Cardiac septum (tissue), 1 donor: ENCODE results near the gene EIF4G1. TPM values are rescaled to one million over a fixed set of nuclear protein-coding genes. Genes with fewer than 3 reads are reported as not detected.
"Not testable (repeated sequence)": the region's sequence is repeated elsewhere in the genome, so short reads cannot be mapped to it uniquely, and the experiment has no call there.

Source experiments
- DNase-seq: peaks from one replicate; pipeline ENCODE4 v3.0.0-alpha.2; 2020; ENCODE audit warnings: low spot score
- intact Hi-C: fragments of 100-400 bp; cut with DNase I; formaldehyde crosslinking; loops from one replicate; pipeline ENCODE4 v1.14.0; 2022
- total RNA-seq: library from RNA; stranded (reverse); fragmentation: NEBNext Ultra II Directional; extraction: Animal tissue kit (Norgen Biotek cat#: 25700); gene quantifications from one replicate; pipeline ENCODE4 v1.2.1, GENCODE V29; 2021
- donor health status: DM: no; HTN: no; CAD: no.

EIF4G1 gene
- total RNA-seq, 1 donor from 2014 or later, result 284 TPM

- intact Hi-C loops, result no loop called here
- no peak for DNase-seq
These were observed 18.1 kb downstream of the EIF4G1 start for GRCh38 chr3:184332370-184333090.

GRCh38 chr3:184333190-184333589, 18.8 kb downstream of the EIF4G1 start:
- no peak for DNase-seq
- intact Hi-C loops, result no loop called here

- intact Hi-C loops, result no loop called here
These were observed 19.3 kb downstream of the EIF4G1 start for GRCh38 chr3:184333700-184334099.

GRCh38 chr3:184334470-184335158, 20.2 kb downstream of the EIF4G1 start:
- intact Hi-C loops, result no loop called here
- DNase-seq, result no peak

More at GRCh38 chr3:184333700-184334099, 19.3 kb downstream of the EIF4G1 start:
- DNase-seq, result no peak

- intact Hi-C loops, result no loop called here
These were observed 20.9 kb downstream of the EIF4G1 start for GRCh38 chr3:184335291-184335660.

DNA sequence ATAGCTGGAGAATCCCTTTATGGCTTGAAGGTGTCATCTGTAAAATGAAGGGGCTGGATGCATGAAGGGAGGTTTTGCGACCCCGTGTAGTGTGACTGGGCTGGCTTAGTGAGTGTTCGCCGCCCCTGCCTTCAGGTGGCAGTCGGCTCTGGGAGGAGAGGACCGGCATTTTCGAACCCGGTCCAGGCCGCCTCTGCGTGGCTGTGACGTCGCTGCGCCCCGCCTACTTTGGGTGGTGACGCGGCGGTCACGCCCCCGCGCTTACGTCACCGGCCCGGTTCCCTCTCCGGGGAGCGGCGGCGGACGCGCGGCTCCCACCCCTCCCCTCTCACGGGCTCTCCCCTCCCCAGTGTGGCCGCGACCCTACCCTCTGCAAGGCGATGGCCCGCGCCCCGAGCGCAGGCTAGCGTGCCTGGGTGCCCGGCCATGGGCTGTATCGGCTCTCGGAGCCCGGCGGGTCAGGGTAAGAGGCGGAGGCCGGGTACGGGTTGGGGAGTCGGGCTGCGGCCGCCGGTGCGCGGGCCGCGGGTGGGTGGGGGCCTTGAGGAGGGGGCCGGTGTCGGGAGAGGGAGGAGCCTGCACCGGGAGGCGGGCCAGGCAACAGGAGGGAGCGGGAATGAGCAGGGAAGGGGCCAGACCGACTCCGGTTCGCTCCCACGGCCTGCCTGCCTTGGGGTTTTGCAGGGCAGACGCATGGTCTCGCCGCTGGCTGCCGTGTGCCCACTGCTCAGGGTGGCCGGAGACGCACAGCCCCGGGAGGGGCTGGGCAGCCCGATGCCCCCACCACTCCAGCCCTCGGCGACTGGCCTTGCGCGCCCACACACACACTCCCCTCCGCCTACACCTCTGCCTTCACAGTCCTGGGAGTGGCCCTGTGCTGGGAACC, 21.5 kb downstream of the EIF4G1 start:
- intact Hi-C loops, result loop anchor here (2.0 kb wide), 2 partner anchors 21 to 27 kb away; partner anchors contain the start of gene EIF4G1
- peak; percentile 95 for DNase-seq

More at GRCh38 chr3:184335291-184335660, 20.9 kb downstream of the EIF4G1 start:
- no peak for DNase-seq

- intact Hi-C loops, result loop anchor here (2.0 kb wide), 2 partner anchors 22 to 26 kb away; partner anchors contain the start of gene EIF4G1
- no peak for DNase-seq
These were observed 22.4 kb downstream of the EIF4G1 start for GRCh38 chr3:184336547-184337398.

DNA sequence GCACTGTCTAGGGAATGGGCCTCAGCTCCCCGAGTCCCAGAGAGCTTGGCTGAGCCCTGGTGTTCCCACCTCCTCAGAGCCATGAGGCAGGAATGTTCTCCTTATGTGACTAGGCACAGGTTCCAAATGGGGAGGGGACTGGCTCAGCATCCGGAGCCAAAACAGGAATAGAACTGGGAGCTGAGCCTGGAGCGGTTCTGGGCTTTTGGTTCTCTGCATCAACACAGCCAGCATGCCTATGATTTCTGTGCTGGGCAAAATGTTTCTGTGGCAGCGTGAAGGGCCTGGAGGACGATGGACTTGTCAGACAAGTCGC, 23.0 kb downstream of the EIF4G1 start, which contains the start of gene FAM131A:
FAM131A (plus strand) TSS at position 202 of the 316 bp plus-strand sequence; CDS start at position 233, 31 bp downstream.
- intact Hi-C loops, result loop anchor here (2.0 kb wide), 2 partner anchors 23 to 25 kb away; partner anchors contain the start of gene EIF4G1

DNA sequence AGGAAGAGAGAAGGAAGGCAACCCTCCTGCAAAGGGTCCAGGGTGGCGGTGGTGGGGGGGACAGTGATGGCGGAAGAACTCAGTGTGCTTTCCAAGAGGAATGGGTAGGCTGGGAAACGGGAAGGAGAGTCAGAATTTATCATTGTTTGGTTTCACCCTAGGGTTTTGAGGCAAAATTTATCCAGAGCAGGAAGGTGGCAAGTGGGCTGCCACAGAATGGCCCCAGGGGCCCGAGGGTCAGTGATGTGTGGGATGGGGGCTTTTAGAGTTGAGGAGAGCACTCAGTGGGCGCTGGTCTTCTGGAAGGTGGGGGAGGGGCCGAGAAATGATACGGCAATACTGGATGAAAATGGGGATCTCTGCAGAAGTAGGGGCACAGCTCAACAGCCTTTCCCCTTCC, 23.6 kb downstream of the EIF4G1 start:
- intact Hi-C loops, result loop anchor here (1.0 to 2.0 kb wide), 3 partner anchors 23 to 40 kb away; partner anchors contain the start of gene EIF4G1
- DNase-seq, result no peak

More for the DNA sequence above, 23.0 kb downstream of the EIF4G1 start, which contains the start of gene FAM131A:
- DNase-seq, result peak; percentile 82

DNA sequence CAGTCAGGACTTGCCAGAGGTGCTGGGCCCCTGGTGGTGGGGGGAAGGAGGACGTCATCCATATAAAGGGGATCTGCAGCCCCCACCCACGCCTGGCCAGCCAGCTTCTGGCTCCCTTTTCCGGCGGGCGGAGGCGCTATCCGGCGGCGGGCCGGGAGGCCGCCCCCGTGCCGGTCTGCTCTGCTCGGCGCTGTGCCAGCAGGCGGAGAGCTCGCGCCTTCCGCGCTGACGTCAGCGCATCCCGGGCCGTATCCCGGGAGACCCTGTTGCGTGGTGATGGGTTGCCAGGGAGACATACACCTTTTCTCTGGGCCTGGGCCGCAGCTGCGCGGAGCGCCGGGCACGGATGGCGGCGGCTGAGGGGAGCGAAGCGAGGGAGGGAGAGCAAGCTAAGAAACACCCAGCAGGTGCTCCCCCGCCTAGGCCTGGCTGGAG, 24.1 kb downstream of the EIF4G1 start:
- intact Hi-C loops, result loop anchor here (1.0 kb wide), 1 partner anchor 40 kb away; no protein-coding TSS in a partner anchor
- peak; percentile 88 for DNase-seq

- DNase-seq, result no peak
- intact Hi-C loops, result no loop called here
These were observed 24.6 kb downstream of the EIF4G1 start for GRCh38 chr3:184339001-184339400.

DNA sequence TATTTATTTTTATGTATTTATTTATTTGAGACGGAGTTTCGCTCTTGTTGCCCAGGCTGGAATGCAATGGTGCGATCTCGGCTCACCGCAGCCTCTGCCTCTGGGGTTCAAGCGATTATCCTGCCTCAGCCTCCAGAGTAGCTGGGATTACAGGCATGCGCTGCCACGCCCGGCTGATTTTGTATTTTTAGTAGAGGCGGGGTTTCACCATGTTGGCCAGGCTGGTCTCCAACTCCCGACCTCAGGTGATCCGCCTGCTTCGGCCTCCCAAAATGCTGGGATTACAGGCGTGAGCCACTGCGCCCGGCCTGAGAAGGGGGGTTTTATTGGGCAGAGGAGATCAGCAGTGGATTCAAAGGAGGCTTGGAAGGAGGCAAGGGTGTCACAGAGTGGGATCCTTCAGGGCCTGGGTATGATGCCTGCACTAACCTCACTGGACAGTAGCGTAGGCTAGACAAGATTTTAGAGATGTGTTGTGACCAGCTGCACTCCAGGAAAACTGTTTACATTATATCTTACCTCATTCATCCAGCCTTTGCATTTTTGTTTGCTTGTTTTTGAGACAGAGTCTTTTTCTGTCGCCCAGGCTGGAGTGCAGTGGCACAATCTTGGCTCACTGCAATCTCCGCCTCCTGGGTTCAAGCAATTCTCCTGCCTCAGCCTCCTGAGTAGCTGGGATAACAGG, 25.2 kb downstream of the EIF4G1 start:
- DNase-seq, intact Hi-C loops: not testable (repeated sequence)

DNA sequence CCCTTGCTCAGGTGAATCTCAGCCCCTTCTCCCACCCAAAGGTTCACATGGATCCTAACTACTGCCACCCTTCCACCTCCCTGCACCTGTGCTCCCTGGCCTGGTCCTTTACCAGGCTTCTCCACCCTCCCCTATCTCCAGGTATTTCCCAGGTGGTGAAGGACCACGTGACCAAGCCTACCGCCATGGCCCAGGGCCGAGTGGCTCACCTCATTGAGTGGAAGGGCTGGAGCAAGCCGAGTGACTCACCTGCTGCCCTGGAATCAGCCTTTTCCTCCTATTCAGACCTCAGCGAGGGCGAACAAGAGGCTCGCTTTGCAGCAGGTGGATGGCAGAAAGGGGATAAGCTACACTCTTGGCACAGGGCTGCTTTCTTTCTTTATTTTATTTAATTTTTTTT, 27.5 kb downstream of the EIF4G1 start:
- no peak for DNase-seq
- intact Hi-C loops, result no loop called here

DNA sequence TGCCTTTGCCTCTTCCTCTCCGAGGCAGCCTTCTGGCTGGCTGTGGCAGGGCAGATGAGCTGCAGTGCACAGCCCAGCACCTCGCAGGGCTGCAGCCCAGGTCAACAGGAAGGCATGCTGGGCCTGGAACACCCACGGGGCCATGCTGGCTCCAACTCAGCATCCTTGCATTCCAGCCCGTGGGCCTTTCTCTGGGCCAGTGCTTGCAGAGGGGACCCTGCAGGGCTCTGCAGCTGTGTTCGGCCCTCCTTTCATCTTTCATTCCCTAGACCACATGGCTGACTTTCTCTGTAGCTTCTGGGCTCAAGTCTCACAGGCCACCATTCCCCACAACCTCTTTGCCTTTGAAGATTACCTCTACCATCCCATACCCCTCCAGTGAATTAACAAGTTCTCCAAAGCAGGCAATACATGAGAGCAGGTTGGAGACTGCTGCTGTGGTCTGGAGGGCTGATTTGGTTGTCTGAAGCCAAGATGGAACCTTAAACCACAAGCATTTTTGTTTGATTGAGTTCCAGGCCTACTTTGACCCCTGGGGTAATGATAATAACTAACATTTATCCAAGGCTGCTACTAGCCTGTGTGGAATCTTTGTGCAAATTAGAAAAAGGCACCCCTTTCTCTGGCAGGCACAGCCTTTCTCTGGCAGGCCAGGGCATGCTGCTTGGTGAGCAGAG, 28.9 kb downstream of the EIF4G1 start:
- DNase-seq, result no peak
- intact Hi-C loops, result no loop called here

DNA sequence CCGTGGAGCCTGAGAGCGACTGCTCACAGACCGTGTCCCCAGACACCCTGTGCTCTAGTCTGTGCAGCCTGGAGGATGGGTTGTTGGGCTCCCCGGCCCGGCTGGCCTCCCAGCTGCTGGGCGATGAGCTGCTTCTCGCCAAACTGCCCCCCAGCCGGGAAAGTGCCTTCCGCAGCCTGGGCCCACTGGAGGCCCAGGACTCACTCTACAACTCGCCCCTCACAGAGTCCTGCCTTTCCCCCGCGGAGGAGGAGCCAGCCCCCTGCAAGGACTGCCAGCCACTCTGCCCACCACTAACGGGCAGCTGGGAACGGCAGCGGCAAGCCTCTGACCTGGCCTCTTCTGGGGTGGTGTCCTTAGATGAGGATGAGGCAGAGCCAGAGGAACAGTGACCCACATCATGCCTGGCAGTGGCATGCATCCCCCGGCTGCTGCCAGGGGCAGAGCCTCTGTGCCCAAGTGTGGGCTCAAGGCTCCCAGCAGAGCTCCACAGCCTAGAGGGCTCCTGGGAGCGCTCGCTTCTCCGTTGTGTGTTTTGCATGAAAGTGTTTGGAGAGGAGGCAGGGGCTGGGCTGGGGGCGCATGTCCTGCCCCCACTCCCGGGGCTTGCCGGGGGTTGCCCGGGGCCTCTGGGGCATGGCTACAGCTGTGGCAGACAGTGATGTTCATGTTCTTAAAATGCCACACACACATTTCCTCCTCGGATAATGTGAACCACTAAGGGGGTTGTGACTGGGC, 30.3 kb downstream of the EIF4G1 start:
- intact Hi-C loops, result no loop called here
- DNase-seq, result no peak

DNA sequence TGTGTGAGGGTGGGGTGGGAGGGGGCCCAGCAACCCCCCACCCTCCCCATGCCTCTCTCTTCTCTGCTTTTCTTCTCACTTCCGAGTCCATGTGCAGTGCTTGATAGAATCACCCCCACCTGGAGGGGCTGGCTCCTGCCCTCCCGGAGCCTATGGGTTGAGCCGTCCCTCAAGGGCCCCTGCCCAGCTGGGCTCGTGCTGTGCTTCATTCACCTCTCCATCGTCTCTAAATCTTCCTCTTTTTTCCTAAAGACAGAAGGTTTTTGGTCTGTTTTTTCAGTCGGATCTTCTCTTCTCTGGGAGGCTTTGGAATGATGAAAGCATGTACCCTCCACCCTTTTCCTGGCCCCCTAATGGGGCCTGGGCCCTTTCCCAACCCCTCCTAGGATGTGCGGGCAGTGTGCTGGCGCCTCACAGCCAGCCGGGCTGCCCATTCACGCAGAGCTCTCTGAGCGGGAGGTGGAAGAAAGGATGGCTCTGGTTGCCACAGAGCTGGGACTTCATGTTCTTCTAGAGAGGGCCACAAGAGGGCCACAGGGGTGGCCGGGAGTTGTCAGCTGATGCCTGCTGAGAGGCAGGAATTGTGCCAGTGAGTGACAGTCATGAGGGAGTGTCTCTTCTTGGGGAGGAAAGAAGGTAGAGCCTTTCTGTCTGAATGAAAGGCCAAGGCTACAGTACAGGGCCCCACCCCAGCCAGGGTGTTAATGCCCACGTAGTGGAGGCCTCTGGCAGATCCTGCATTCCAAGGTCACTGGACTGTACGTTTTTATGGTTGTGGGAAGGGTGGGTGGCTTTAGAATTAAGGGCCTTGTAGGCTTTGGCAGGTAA, 31.1 kb downstream of the EIF4G1 start:
- intact Hi-C loops, result no loop called here
- no peak for DNase-seq
